CD14-positive monocyte (primary cell): ENCODE measurements around the gene PRR14. TPM values are rescaled to one million over a fixed set of nuclear protein-coding genes. Genes with fewer than 3 reads are reported as not detected.

ENCODE experiments used
- DNase-seq, 3 donors: peaks; one replicate each; pipeline ENCODE4 v3.0.0-alpha.2; 2011 to 2022
- H2AFZ ChIP-seq: 2 replicates; pipeline ENCODE4 v1.6.0; 2012; ENCODE audit warnings: mild to moderate bottlenecking, low read depth, low read length, inconsistent platforms; ENCODE audit not compliant: insufficient read depth, poor library complexity, severe bottlenecking
- H3K27ac ChIP-seq, 2 donors: 1 replicate in 1 of 2; 2 replicates in 1 of 2; pipeline ENCODE4 v1.5.1; 2012 to 2013; ENCODE audit warnings: low read length in 2 of 2, control low read depth in 1 of 2, inconsistent platforms in 1 of 2, low read depth in 1 of 2, mild to moderate bottlenecking in 1 of 2
- H3K27me3 ChIP-seq, 2 donors: one replicate each; pipeline versions ENCODE4 v1.6.0 to v1.6.1; 2011 to 2013; ENCODE audit warnings: low read length in 2 of 2; ENCODE audit not compliant: control insufficient read depth in 2 of 2, insufficient read depth in 2 of 2
- H3K36me3 ChIP-seq, 2 donors: replicated peaks in 1 of 2; 1 replicate in 1 of 2; 2 replicates in 1 of 2; pipeline versions ENCODE4 v1.5.1 to v1.6.1; 2012 to 2013; ENCODE audit warnings: low read length in 2 of 2, control low read depth in 1 of 2, inconsistent platforms in 1 of 2, mild to moderate bottlenecking in 1 of 2; ENCODE audit not compliant: insufficient read depth in 2 of 2, control insufficient read depth in 1 of 2
- H3K4me1 ChIP-seq, 2 donors: 1 replicate in 1 of 2; 2 replicates in 1 of 2; pipeline versions ENCODE4 v1.5.1 to v1.6.1; 2012 to 2013; ENCODE audit warnings: low read length in 2 of 2, control low read depth in 1 of 2, inconsistent platforms in 1 of 2, mild to moderate bottlenecking in 1 of 2, moderate library complexity in 1 of 2; ENCODE audit not compliant: insufficient read depth in 2 of 2, control insufficient read depth in 1 of 2
- H3K4me2 ChIP-seq: replicated peaks from 2 replicates; pipeline ENCODE3; 2012; ENCODE audit warnings: low read length, moderate library complexity, mild to moderate bottlenecking; ENCODE audit not compliant: poor library complexity, severe bottlenecking; ENCODE audit errors: extremely low read depth
- H3K4me3 ChIP-seq, 3 experiments: fragments of 200-600 bp in 1 of 3; sonication (generic) in 1 of 3; replicated peaks in 1 of 3; 1 replicate in 2 of 3; 2 replicates in 1 of 3; pipeline ENCODE4 v1.5.1; 2011 to 2013; ENCODE audit warnings: low read length in 3 of 3, mild to moderate bottlenecking in 3 of 3, control low read depth in 2 of 3, low read depth in 2 of 3, inconsistent platforms in 1 of 3, moderate library complexity in 1 of 3
- H3K79me2 ChIP-seq: 2 replicates; pipeline ENCODE4 v1.6.0; 2012; ENCODE audit warnings: mild to moderate bottlenecking, control low read depth, inconsistent platforms, low read length, moderate library complexity; ENCODE audit not compliant: insufficient read depth
- H3K9ac ChIP-seq: 2 replicates; pipeline ENCODE4 v1.6.0; 2017; ENCODE audit warnings: low read length, mild to moderate bottlenecking; ENCODE audit not compliant: insufficient read depth, poor library complexity, severe bottlenecking
- H3K9me3 ChIP-seq, 2 donors: replicated peaks in 1 of 2; 1 replicate in 1 of 2; 2 replicates in 1 of 2; pipeline versions ENCODE4 v1.5.1 to v1.6.1; 2012 to 2013; ENCODE audit warnings: low read length in 2 of 2, control low read depth in 1 of 2; ENCODE audit not compliant: control insufficient read depth in 1 of 2, insufficient read depth in 1 of 2
- H4K20me1 ChIP-seq: 2 replicates; pipeline ENCODE4 v1.6.0; 2012; ENCODE audit warnings: mild to moderate bottlenecking, low read length, control low read depth, moderate library complexity; ENCODE audit not compliant: insufficient read depth
- H3K27ac Mint-ChIP-seq, 7 donors: one replicate each; pipeline ENCODE4 v1.8.0; 2020; ENCODE audit warnings: mild to moderate bottlenecking in 7 of 7, mixed read lengths in 7 of 7, moderate library complexity in 6 of 7, inconsistent platforms in 2 of 7
- H3K27me3 Mint-ChIP-seq, 3 donors: one replicate each; pipeline ENCODE4 v1.8.0; 2021 to 2022; ENCODE audit warnings: low read depth in 3 of 3, mild to moderate bottlenecking in 3 of 3, mixed read lengths in 3 of 3, moderate library complexity in 3 of 3, inconsistent platforms in 1 of 3
- H3K36me3 Mint-ChIP-seq, 2 donors: one replicate each; pipeline ENCODE4 v1.8.0; 2020; ENCODE audit warnings: mixed read lengths in 2 of 2, inconsistent platforms in 1 of 2, mild to moderate bottlenecking in 1 of 2
- H3K4me1 Mint-ChIP-seq: one replicate; pipeline ENCODE4 v1.8.0; 2020; ENCODE audit warnings: mild to moderate bottlenecking, mixed read lengths
- H3K4me3 Mint-ChIP-seq, 2 donors: one replicate each; pipeline ENCODE4 v1.8.0; 2020; ENCODE audit warnings: mild to moderate bottlenecking in 2 of 2, mixed read lengths in 2 of 2, moderate library complexity in 1 of 2
- H3K9me3 Mint-ChIP-seq, 7 donors: one replicate each; pipeline ENCODE4 v1.8.0; 2020 to 2022; ENCODE audit warnings: mixed read lengths in 7 of 7, mild to moderate bottlenecking in 6 of 7, moderate library complexity in 6 of 7, inconsistent platforms in 2 of 7
- WGBS: methylation state at CpG from one replicate; pipeline ENCODE4 v1.1.5; 2013; ENCODE audit warnings: missing lambda C conversion rate; ENCODE audit not compliant: insufficient coverage; 5-methylcytosine and 5-hydroxymethylcytosine counted together
- intact Hi-C, 2 donors: fragments of 100-400 bp; cut with micrococcal nuclease; formaldehyde crosslinking; loops; one replicate each; pipeline versions ENCODE4 v1.15.0 to v1.15.1; 2023
- polyA plus RNA-seq, 3 donors: library from polyadenylated mRNA; depleted of rRNA in 1 of 3; unstranded in 2 of 3; stranded (reverse) in 1 of 3; fragments of 300-500 nt in 2 of 3; fragments of >200 nt in 1 of 3; fragmentation: Illumina TruSeq in 2 of 3; gene quantifications; 1 replicate in 2 of 3; 2 replicates in 1 of 3; pipeline ENCODE4 v1.2.3, GENCODE V29; 2012 to 2021
- TF ChIP-seq, protein P1 (sequence below): fragments of 200-600 bp; IDR thresholded peaks from one replicate; pipeline ENCODE4 v1.8.0; 2022; ENCODE audit warnings: antibody characterized with exemption, mild to moderate bottlenecking

PRR14 gene
- polyA plus RNA-seq, 3 donors = 6.1 to 32.6 (median 10.4) TPM

DNA sequence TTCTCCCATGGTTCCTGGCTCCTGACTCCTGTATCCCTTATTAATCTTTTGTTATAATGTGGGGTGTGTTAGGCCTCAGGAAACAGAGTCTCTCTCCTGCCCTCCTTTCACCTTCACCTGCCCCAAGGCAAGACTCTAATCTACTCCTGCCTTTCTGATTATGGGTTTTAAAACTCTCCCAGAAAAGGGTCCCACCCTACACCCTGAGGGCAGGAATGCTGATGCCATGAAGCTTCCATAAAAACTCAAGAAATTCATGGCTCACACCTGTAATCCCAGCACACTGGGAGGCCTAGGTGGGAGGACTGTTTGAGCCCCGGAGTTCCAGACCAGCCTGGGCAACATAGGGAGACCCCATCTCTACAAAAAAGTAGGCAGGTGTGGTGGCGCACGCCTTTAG lies 29.6 kb downstream of the PRR14 start:
- Histone ChIP-seq H3K27me3 (no peaks in the 10 kb centered on the region), H3K4me2 (no peak overlapping the region), H3K9me3 (no peaks in the 10 kb centered on the region), H3K36me3 (no peaks in the 10 kb centered on the region), H3K4me1 (no peaks in the 10 kb centered on the region), H3K79me2 (no peaks in the 10 kb centered on the region), H2AFZ (no peak overlapping the region), H3K9ac (no peak overlapping the region), H3K27ac (no peak overlapping the region), H4K20me1 (no peaks in the 10 kb centered on the region), H3K4me3 (no peak overlapping the region)
- WGBS = 100% methylated on average over 2 of the region's 3 CpGs
- H3K36me3 Mint-ChIP-seq = no peaks in the 10 kb centered on the region
- DNase-seq = no peak
- peaks cover 2% of the 10 kb centered on the region for H3K4me1 Mint-ChIP-seq
- H3K4me3 Mint-ChIP-seq = no peak overlapping the region
- peaks cover 0 to 3% (median 0%) of the 10 kb centered on the region in 7 donors for H3K9me3 Mint-ChIP-seq
- H3K27ac Mint-ChIP-seq = peak overlapping the region in 1 of 7 donors; percentile 73
- TF ChIP-seq, protein P1, sequence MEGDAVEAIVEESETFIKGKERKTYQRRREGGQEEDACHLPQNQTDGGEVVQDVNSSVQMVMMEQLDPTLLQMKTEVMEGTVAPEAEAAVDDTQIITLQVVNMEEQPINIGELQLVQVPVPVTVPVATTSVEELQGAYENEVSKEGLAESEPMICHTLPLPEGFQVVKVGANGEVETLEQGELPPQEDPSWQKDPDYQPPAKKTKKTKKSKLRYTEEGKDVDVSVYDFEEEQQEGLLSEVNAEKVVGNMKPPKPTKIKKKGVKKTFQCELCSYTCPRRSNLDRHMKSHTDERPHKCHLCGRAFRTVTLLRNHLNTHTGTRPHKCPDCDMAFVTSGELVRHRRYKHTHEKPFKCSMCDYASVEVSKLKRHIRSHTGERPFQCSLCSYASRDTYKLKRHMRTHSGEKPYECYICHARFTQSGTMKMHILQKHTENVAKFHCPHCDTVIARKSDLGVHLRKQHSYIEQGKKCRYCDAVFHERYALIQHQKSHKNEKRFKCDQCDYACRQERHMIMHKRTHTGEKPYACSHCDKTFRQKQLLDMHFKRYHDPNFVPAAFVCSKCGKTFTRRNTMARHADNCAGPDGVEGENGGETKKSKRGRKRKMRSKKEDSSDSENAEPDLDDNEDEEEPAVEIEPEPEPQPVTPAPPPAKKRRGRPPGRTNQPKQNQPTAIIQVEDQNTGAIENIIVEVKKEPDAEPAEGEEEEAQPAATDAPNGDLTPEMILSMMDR = no peak
- H3K27me3 Mint-ChIP-seq = peaks cover 0 to 8% (median 7%) of the 10 kb centered on the region in 3 donors
- intact Hi-C loops = no loop called here

DNA sequence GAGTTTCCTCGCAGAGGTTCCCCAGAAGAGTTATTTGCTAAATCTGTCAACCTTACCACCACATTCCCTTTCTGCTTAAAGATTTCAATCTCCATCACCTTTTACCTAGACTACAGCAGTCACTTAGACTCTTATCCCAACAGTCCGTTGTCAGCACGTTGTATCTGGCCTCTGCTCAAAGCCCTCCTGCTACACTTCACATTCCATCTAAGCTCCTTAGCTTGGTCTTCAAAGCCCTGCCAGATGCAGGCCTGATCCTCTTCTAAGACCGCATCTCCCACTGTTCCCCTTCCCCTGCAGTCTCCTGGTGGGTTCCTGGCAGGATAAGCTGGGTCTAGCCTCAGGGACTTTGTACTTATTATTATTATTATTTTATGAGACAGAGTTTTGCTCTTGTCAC lies 37.9 kb downstream of the PRR14 start:
- H3K9ac ChIP-seq = no peak overlapping the region
- peak overlapping the region in 2 of 7 donors; percentile 26 to 38 for H3K27ac Mint-ChIP-seq
- TF ChIP-seq, protein P1 = no peak

More for the DNA sequence above, 37.9 kb downstream of the PRR14 start:
- H3K9me3 ChIP-seq = no peaks in the 10 kb centered on the region
- H3K4me1 Mint-ChIP-seq = peaks cover 19% of the 10 kb centered on the region
- no peaks in the 10 kb centered on the region for H3K79me2 ChIP-seq
- H3K4me1 ChIP-seq = peaks cover 16 to 19% of the 10 kb centered on the region in 2 donors
- no peak overlapping the region for H3K4me2 ChIP-seq
- H3K36me3 ChIP-seq = no peaks in the 10 kb centered on the region
- intact Hi-C loops = no loop called here
- peaks cover 0 to 1% (median 0%) of the 10 kb centered on the region in 7 donors for H3K9me3 Mint-ChIP-seq
- no peaks in the 10 kb centered on the region for H4K20me1 ChIP-seq
- H3K27me3 Mint-ChIP-seq = peaks cover under 1 to 3% (median 2%) of the 10 kb centered on the region in 3 donors
- H3K27me3 ChIP-seq = no peaks in the 10 kb centered on the region
- no peak overlapping the region for H3K4me3 ChIP-seq
- H3K4me3 Mint-ChIP-seq = no peak overlapping the region
- H2AFZ ChIP-seq = no peak overlapping the region
- WGBS = 90% methylated on average over 3 of the region's 4 CpGs
- no peaks in the 10 kb centered on the region for H3K36me3 Mint-ChIP-seq
- no peak for DNase-seq
- H3K27ac ChIP-seq = no peak overlapping the region
